ENCODE data around the gene CYP11A1. TPM values are rescaled to one million over a fixed set of nuclear protein-coding genes. Genes with fewer than 3 reads are reported as not detected.

CYP11A1 gene
- total RNA-seq, 3 donors from 2014 or later: 0.33 to 0.41 (median 0.40) TPM

GRCh38 chr15:74406517-74406916, 39.1 kb upstream of the CYP11A1 start:
- DNase-seq: no peak
- H3K4me3 Mint-ChIP-seq: no peak overlapping the region
- peaks cover 48% of the 10 kb centered on the region for H3K4me1 Mint-ChIP-seq (ENCODE audit: low read depth)
- H3K9me3 Mint-ChIP-seq: no peaks in the 10 kb centered on the region
- H3K27me3 Mint-ChIP-seq (ENCODE audit: low read depth): no peaks in the 10 kb centered on the region
- ATAC-seq: no peak
- peaks cover 18% of the 10 kb centered on the region for H3K36me3 Mint-ChIP-seq (ENCODE audit: insufficient read depth)

- peaks cover 11% of the 10 kb centered on the region for H3K36me3 Mint-ChIP-seq (ENCODE audit: insufficient read depth)
- no peak overlapping the region for H3K4me3 Mint-ChIP-seq
- H3K9me3 Mint-ChIP-seq: no peaks in the 10 kb centered on the region
- H3K27me3 Mint-ChIP-seq (ENCODE audit: low read depth): no peaks in the 10 kb centered on the region
- H3K4me1 Mint-ChIP-seq (ENCODE audit: low read depth): peaks cover 55% of the 10 kb centered on the region
- ATAC-seq: no peak
- no peak for DNase-seq
These were observed 38.4 kb upstream of the CYP11A1 start for GRCh38 chr15:74405823-74406222.

GRCh38 chr15:74403991-74404563, 36.6 kb upstream of the CYP11A1 start:
- Mint-ChIP-seq H3K27me3 (ENCODE audit: low read depth) (no peaks in the 10 kb centered on the region), H3K9me3 (no peaks in the 10 kb centered on the region), H3K4me3 (peak overlapping the region; percentile 53), H3K36me3 (ENCODE audit: insufficient read depth) (peaks cover 10% of the 10 kb centered on the region), H3K4me1 (ENCODE audit: low read depth) (peaks cover 71% of the 10 kb centered on the region)
- no peak for ATAC-seq
- no peak for DNase-seq

- Mint-ChIP-seq H3K27me3 (ENCODE audit: low read depth) (no peaks in the 10 kb centered on the region), H3K4me3 (peak overlapping the region; percentile 53), H3K4me1 (ENCODE audit: low read depth) (peaks cover 77% of the 10 kb centered on the region), H3K36me3 (ENCODE audit: insufficient read depth) (peaks cover 8% of the 10 kb centered on the region), H3K9me3 (no peaks in the 10 kb centered on the region)
- ATAC-seq (no peak), DNase-seq (no peak)
These were observed 36.1 kb upstream of the CYP11A1 start for GRCh38 chr15:74403588-74403919.

- Mint-ChIP-seq H3K4me3 (peak overlapping the region; percentile 53), H3K27me3 (ENCODE audit: low read depth) (no peaks in the 10 kb centered on the region), H3K4me1 (ENCODE audit: low read depth) (peaks cover 82% of the 10 kb centered on the region), H3K36me3 (ENCODE audit: insufficient read depth) (peaks cover 6% of the 10 kb centered on the region), H3K9me3 (no peaks in the 10 kb centered on the region)
- peak; percentile 68 for DNase-seq
- ATAC-seq: peak; percentile 79 to 82
These were observed 35.6 kb upstream of the CYP11A1 start for GRCh38 chr15:74402873-74403587.

- DNase-seq (no peak), ATAC-seq (peak in 1 of 2 donors; percentile 12)
- Mint-ChIP-seq H3K9me3 (no peaks in the 10 kb centered on the region), H3K36me3 (ENCODE audit: insufficient read depth) (peaks cover 6% of the 10 kb centered on the region), H3K4me3 (no peak overlapping the region), H3K27me3 (ENCODE audit: low read depth) (no peaks in the 10 kb centered on the region), H3K4me1 (ENCODE audit: low read depth) (peaks cover 86% of the 10 kb centered on the region)
These were observed 34.9 kb upstream of the CYP11A1 start for GRCh38 chr15:74402337-74402841.

GRCh38 chr15:74400915-74401757, 33.7 kb upstream of the CYP11A1 start:
- DNase-seq: peak; percentile 27
- Mint-ChIP-seq H3K4me3 (no peak overlapping the region), H3K27me3 (ENCODE audit: low read depth) (no peaks in the 10 kb centered on the region), H3K4me1 (ENCODE audit: low read depth) (peaks cover 92% of the 10 kb centered on the region), H3K36me3 (ENCODE audit: insufficient read depth) (peaks cover 4% of the 10 kb centered on the region), H3K9me3 (no peaks in the 10 kb centered on the region)
- ATAC-seq: peak; percentile 18 to 21

- Mint-ChIP-seq H3K4me1 (ENCODE audit: low read depth) (peaks cover 91% of the 10 kb centered on the region), H3K9me3 (no peaks in the 10 kb centered on the region), H3K27me3 (ENCODE audit: low read depth) (no peaks in the 10 kb centered on the region), H3K36me3 (ENCODE audit: insufficient read depth) (peaks cover 4% of the 10 kb centered on the region), H3K4me3 (peak overlapping the region; percentile 40)
- ATAC-seq (peak; percentile 1), DNase-seq (no peak)
These were observed 32.9 kb upstream of the CYP11A1 start for GRCh38 chr15:74400313-74400860.

- Mint-ChIP-seq H3K4me3 (peak overlapping the region; percentile 40), H3K4me1 (ENCODE audit: low read depth) (peaks cover 94% of the 10 kb centered on the region), H3K27me3 (ENCODE audit: low read depth) (no peaks in the 10 kb centered on the region), H3K36me3 (ENCODE audit: insufficient read depth) (peaks cover 4% of the 10 kb centered on the region), H3K9me3 (no peaks in the 10 kb centered on the region)
- DNase-seq: peak; percentile 41
- peak; percentile 3 to 4 for ATAC-seq
These were observed 32.3 kb upstream of the CYP11A1 start for GRCh38 chr15:74399511-74400312.

GRCh38 chr15:74399100-74399499, 31.7 kb upstream of the CYP11A1 start:
- H3K4me1 Mint-ChIP-seq (ENCODE audit: low read depth): peaks cover 94% of the 10 kb centered on the region
- ATAC-seq: no peak

GRCh38 chr15:74398183-74398582, 30.7 kb upstream of the CYP11A1 start:
- Mint-ChIP-seq H3K4me1 (ENCODE audit: low read depth) (peaks cover 92% of the 10 kb centered on the region), H3K9me3 (no peaks in the 10 kb centered on the region), H3K27me3 (ENCODE audit: low read depth) (no peaks in the 10 kb centered on the region), H3K4me3 (no peak overlapping the region), H3K36me3 (ENCODE audit: insufficient read depth) (no peaks in the 10 kb centered on the region)
- DNase-seq: no peak
- ATAC-seq: no peak

More at GRCh38 chr15:74399100-74399499, 31.7 kb upstream of the CYP11A1 start:
- no peak for DNase-seq
- H3K9me3 Mint-ChIP-seq: no peaks in the 10 kb centered on the region
- H3K27me3 Mint-ChIP-seq (ENCODE audit: low read depth): no peaks in the 10 kb centered on the region
- H3K36me3 Mint-ChIP-seq (ENCODE audit: insufficient read depth): peaks cover 4% of the 10 kb centered on the region
- H3K4me3 Mint-ChIP-seq: no peak overlapping the region

- H3K4me1 Mint-ChIP-seq (ENCODE audit: low read depth): peaks cover 92% of the 10 kb centered on the region
- ATAC-seq (no peak), DNase-seq (no peak)
- H3K27me3 Mint-ChIP-seq (ENCODE audit: low read depth): no peaks in the 10 kb centered on the region
- no peaks in the 10 kb centered on the region for H3K36me3 Mint-ChIP-seq (ENCODE audit: insufficient read depth)
- H3K9me3 Mint-ChIP-seq: no peaks in the 10 kb centered on the region
- H3K4me3 Mint-ChIP-seq: peak overlapping the region; percentile 37
These were observed 30.0 kb upstream of the CYP11A1 start for GRCh38 chr15:74397239-74398068.
